Neural cell (in vitro differentiated cells): ENCODE results near the gene SDCCAG8. TPM values are rescaled to one million over a fixed set of nuclear protein-coding genes. Genes with fewer than 3 reads are reported as not detected.

Experiments
- H2AFZ ChIP-seq: fragments of 200-600, 300-800 bp; sonication (generic), shearing (Covaris generic); 2 replicates; pipeline ENCODE4 v1.6.0; 2014; ENCODE audit warnings: low read depth, mild to moderate bottlenecking, antibody characterized with exemption, low read length, moderate library complexity
- H3F3A ChIP-seq: fragments of 200-600 bp; shearing (Covaris generic); 2 replicates; pipeline ENCODE4 v1.6.1; 2016; ENCODE audit warnings: mild to moderate bottlenecking, moderate library complexity, mixed read lengths, antibody characterized with exemption, low read length; ENCODE audit not compliant: insufficient read depth, poor library complexity, severe bottlenecking
- H3K27ac ChIP-seq: fragments of 200-600, 300-800 bp; sonication (generic), shearing (Covaris generic); 2 replicates; pipeline ENCODE4 v1.5.1; 2014; ENCODE audit warnings: mild to moderate bottlenecking, low read length, moderate library complexity
- H3K27me3 ChIP-seq: fragments of 300-800, 200-600 bp; sonication (generic), shearing (Covaris generic); 2 replicates; pipeline ENCODE4 v1.6.0; 2014; ENCODE audit warnings: mild to moderate bottlenecking, low read depth, low read length, moderate library complexity; ENCODE audit not compliant: insufficient read depth
- H3K36me3 ChIP-seq: fragments of 300-800, 200-600 bp; sonication (generic), shearing (Covaris generic); 2 replicates; pipeline ENCODE4 v1.5.1; 2014; ENCODE audit warnings: mild to moderate bottlenecking, antibody characterized with exemption, low read length, moderate library complexity; ENCODE audit not compliant: insufficient read depth
- H3K4me2 ChIP-seq: fragments of 300-800, 200-600 bp; sonication (generic), shearing (Covaris generic); 2 replicates; pipeline ENCODE4 v1.6.0; 2014; ENCODE audit warnings: mild to moderate bottlenecking, low read length
- H3K4me3 ChIP-seq: fragments of 300-800, 200-600 bp; sonication (generic), shearing (Covaris generic); 2 replicates; pipeline ENCODE4 v1.5.1; 2014; ENCODE audit warnings: mild to moderate bottlenecking, low read length, moderate library complexity
- H3K79me2 ChIP-seq: fragments of 200-600 bp; shearing (Covaris generic); replicated peaks from 2 replicates; pipeline ENCODE4 v1.6.0; 2014; ENCODE audit warnings: mild to moderate bottlenecking, low read length, moderate library complexity; ENCODE audit not compliant: insufficient read depth
- H3K9ac ChIP-seq: fragments of 300-800, 200-600 bp; sonication (generic), shearing (Covaris generic); 2 replicates; pipeline ENCODE4 v1.6.1; 2016; ENCODE audit warnings: mild to moderate bottlenecking, low read length, mixed read lengths
- H3K9me2 ChIP-seq: fragments of 200-600 bp; shearing (Covaris generic); 2 replicates; pipeline ENCODE4 v1.6.1; 2016; ENCODE audit warnings: mild to moderate bottlenecking, low read length, mixed read lengths; ENCODE audit not compliant: insufficient read depth
- H3K9me3 ChIP-seq: fragments of 200-600, 300-800 bp; sonication (generic), shearing (Covaris generic); 2 replicates; pipeline ENCODE4 v1.6.1; 2016; ENCODE audit warnings: mild to moderate bottlenecking, mixed run types, low read length, moderate library complexity, mixed read lengths
- H4K20me1 ChIP-seq: fragments of 200-600 bp; shearing (Covaris generic); 2 replicates; pipeline ENCODE4 v1.6.1; 2016; ENCODE audit warnings: mild to moderate bottlenecking, mixed run types; ENCODE audit not compliant: insufficient read depth
- EP300 ChIP-seq: fragments of 450-650 bp; conservative IDR thresholded peaks from 2 replicates; pipeline ENCODE4 v1.6.1; 2014; ENCODE audit warnings: antibody characterized with exemption, mild to moderate bottlenecking, moderate library complexity; ENCODE audit not compliant: poor library complexity, severe bottlenecking
- EZH2 ChIP-seq: fragments of 200-600, 300-800 bp; shearing (Covaris generic), sonication (generic); IDR thresholded peaks from 2 replicates; pipeline ENCODE4 v1.6.1; 2014; ENCODE audit warnings: antibody characterized with exemption, low read length, borderline replicate concordance, mild to moderate bottlenecking; ENCODE audit not compliant: insufficient read depth, poor library complexity, severe bottlenecking
- MXI1 ChIP-seq: fragments of 450-650 bp; conservative IDR thresholded peaks from 2 replicates; pipeline ENCODE4 v1.6.1; 2014; ENCODE audit warnings: antibody characterized with exemption, mild to moderate bottlenecking; ENCODE audit not compliant: poor library complexity, severe bottlenecking
- POLR2AphosphoS5 ChIP-seq: IDR thresholded peaks from 2 replicates; pipeline ENCODE4 v1.6.1; 2012
- RAD21 ChIP-seq: fragments of 450-650 bp; conservative IDR thresholded peaks from 2 replicates; pipeline ENCODE4 v1.6.1; 2014; ENCODE audit warnings: antibody characterized with exemption, mild to moderate bottlenecking, moderate library complexity
- SMC3 ChIP-seq: fragments of 450-650 bp; conservative IDR thresholded peaks from 2 replicates; pipeline ENCODE4 v1.6.1; 2014; ENCODE audit warnings: antibody characterized with exemption, mild to moderate bottlenecking, moderate library complexity; ENCODE audit not compliant: poor library complexity
- TAF1 ChIP-seq: IDR thresholded peaks from 2 replicates; pipeline ENCODE4 v1.6.1; 2012; ENCODE audit warnings: low read depth
- polyA plus RNA-seq: library from polyadenylated mRNA; depleted of rRNA; stranded (reverse); fragments of >200 nt; gene quantifications from 2 replicates; pipeline ENCODE4 v1.2.3, GENCODE V29; 2014
- TF ChIP-seq, protein P1 (sequence below): IDR thresholded peaks from 2 replicates; pipeline ENCODE4 v1.6.1; 2012; ENCODE audit warnings: borderline replicate concordance
- TF ChIP-seq, protein P2 (sequence below): fragments of 450-650 bp; IDR thresholded peaks from 2 replicates; pipeline ENCODE4 v1.5.1; 2014; ENCODE audit warnings: antibody characterized with exemption, mild to moderate bottlenecking, moderate library complexity; ENCODE audit not compliant: poor library complexity, severe bottlenecking

Gene SDCCAG8
- polyA plus RNA-seq, 1 donor from 2014 or later = 32.2 TPM

DNA sequence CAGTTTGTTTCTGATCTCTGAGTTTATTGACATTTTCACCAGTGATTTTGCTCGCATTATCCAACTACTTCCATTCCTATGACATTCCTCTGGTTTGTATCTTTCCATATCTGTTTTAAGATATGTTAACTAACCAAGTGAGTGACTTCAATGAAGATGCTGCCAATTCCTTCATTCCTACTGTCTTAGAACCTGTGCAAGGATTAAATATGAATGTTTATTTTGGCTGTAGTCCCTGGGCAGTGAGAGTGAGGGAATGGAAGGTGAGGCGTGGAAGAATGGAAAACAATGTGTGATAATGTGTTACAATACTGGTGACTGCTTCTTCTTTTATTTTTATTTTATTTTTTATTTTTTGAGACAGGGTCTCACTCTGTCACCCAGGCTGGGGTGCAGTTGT, 183.0 kb downstream of the SDCCAG8 start:
- Histone ChIP-seq H3K27me3 (no peaks in the 10 kb centered on the region), H3K9me2 (no peaks in the 10 kb centered on the region), H3K79me2 (no peaks in the 10 kb centered on the region), H3K4me2 (no peak overlapping the region), H4K20me1 (no peaks in the 10 kb centered on the region), H3F3A (no peaks in the 10 kb centered on the region), H3K9me3 (no peaks in the 10 kb centered on the region), H3K36me3 (no peaks in the 10 kb centered on the region), H3K27ac (no peak overlapping the region), H2AFZ (no peak overlapping the region), H3K9ac (no peak overlapping the region), H3K4me3 (no peak overlapping the region)
- TF ChIP-seq, protein P1, sequence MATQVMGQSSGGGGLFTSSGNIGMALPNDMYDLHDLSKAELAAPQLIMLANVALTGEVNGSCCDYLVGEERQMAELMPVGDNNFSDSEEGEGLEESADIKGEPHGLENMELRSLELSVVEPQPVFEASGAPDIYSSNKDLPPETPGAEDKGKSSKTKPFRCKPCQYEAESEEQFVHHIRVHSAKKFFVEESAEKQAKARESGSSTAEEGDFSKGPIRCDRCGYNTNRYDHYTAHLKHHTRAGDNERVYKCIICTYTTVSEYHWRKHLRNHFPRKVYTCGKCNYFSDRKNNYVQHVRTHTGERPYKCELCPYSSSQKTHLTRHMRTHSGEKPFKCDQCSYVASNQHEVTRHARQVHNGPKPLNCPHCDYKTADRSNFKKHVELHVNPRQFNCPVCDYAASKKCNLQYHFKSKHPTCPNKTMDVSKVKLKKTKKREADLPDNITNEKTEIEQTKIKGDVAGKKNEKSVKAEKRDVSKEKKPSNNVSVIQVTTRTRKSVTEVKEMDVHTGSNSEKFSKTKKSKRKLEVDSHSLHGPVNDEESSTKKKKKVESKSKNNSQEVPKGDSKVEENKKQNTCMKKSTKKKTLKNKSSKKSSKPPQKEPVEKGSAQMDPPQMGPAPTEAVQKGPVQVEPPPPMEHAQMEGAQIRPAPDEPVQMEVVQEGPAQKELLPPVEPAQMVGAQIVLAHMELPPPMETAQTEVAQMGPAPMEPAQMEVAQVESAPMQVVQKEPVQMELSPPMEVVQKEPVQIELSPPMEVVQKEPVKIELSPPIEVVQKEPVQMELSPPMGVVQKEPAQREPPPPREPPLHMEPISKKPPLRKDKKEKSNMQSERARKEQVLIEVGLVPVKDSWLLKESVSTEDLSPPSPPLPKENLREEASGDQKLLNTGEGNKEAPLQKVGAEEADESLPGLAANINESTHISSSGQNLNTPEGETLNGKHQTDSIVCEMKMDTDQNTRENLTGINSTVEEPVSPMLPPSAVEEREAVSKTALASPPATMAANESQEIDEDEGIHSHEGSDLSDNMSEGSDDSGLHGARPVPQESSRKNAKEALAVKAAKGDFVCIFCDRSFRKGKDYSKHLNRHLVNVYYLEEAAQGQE = no peak
- no peak for TF ChIP-seq TAF1
- no peak for TF ChIP-seq EP300
- TF ChIP-seq SMC3 = no peak
- TF ChIP-seq EZH2 = no peak
- TF ChIP-seq POLR2AphosphoS5 = no peak
- TF ChIP-seq, protein P2, sequence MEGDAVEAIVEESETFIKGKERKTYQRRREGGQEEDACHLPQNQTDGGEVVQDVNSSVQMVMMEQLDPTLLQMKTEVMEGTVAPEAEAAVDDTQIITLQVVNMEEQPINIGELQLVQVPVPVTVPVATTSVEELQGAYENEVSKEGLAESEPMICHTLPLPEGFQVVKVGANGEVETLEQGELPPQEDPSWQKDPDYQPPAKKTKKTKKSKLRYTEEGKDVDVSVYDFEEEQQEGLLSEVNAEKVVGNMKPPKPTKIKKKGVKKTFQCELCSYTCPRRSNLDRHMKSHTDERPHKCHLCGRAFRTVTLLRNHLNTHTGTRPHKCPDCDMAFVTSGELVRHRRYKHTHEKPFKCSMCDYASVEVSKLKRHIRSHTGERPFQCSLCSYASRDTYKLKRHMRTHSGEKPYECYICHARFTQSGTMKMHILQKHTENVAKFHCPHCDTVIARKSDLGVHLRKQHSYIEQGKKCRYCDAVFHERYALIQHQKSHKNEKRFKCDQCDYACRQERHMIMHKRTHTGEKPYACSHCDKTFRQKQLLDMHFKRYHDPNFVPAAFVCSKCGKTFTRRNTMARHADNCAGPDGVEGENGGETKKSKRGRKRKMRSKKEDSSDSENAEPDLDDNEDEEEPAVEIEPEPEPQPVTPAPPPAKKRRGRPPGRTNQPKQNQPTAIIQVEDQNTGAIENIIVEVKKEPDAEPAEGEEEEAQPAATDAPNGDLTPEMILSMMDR = no peak
- TF ChIP-seq MXI1 = no peak
- no peak for TF ChIP-seq RAD21

DNA sequence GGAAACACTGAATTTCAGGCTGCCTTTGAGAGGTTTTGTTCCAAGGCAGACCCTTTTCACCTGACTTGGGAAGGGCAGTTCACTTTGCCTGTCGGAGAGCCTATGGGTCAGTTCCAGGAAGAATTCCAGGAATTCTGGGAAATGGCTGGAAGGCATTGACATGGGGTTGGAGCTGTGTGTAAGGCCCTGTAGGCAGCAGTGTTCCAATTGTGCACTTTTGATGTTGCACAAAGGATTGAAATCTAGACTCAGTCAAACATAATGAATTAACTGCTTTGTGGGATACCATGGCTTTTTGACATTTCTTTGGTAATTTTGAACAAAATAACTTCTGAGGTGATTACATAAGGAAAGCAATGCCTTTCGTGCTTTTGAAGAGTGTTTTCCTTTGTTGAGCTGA, 184.6 kb downstream of the SDCCAG8 start:
- H3K9me2 ChIP-seq = no peaks in the 10 kb centered on the region
- H3K27ac ChIP-seq = no peak overlapping the region
- TF ChIP-seq RAD21 (no peak), SMC3 (no peak), EZH2 (no peak), POLR2AphosphoS5 (no peak), MXI1 (no peak), TAF1 (no peak), EP300 (no peak)
- TF ChIP-seq, protein P1 = no peak
- TF ChIP-seq, protein P2 = no peak
- no peaks in the 10 kb centered on the region for H3K27me3 ChIP-seq
- no peak overlapping the region for H2AFZ ChIP-seq
- no peaks in the 10 kb centered on the region for H3K9me3 ChIP-seq
- no peaks in the 10 kb centered on the region for H3K79me2 ChIP-seq
- no peaks in the 10 kb centered on the region for H4K20me1 ChIP-seq
- H3K36me3 ChIP-seq = no peaks in the 10 kb centered on the region
- H3K4me3 ChIP-seq = no peak overlapping the region
- no peaks in the 10 kb centered on the region for H3F3A ChIP-seq
- H3K9ac ChIP-seq = no peak overlapping the region
- no peak overlapping the region for H3K4me2 ChIP-seq
